ENCODE results near the gene NSUN3. TPM values are rescaled to one million over a fixed set of nuclear protein-coding genes. Genes with fewer than 3 reads are reported as not detected.
A peak's percentile ranks its signal among the peaks of the same experiment; 100 is the strongest.

NSUN3 gene
- total RNA-seq, 1 experiment from 2014 or later, result 10.1 TPM

- no peak for DNase-seq
- H3K4me1 Mint-ChIP-seq (ENCODE audit: low read depth, unreplicated experiment), result peaks cover 15% of the 10 kb centered on the region
- no peak overlapping the region for H3K27ac Mint-ChIP-seq (ENCODE audit: unreplicated experiment)
- no TSS peak for BruUV-seq (replicated peaks)
- intact Hi-C loops (cut with micrococcal nuclease; ENCODE audit: unreplicated experiment), result no loop called here
- H3K36me3 Mint-ChIP-seq (ENCODE audit: insufficient read depth, unreplicated experiment), result no peaks in the 10 kb centered on the region
- H3K27me3 Mint-ChIP-seq (ENCODE audit: unreplicated experiment), result no peaks in the 10 kb centered on the region
- CTCF ChIA-PET, result no interaction called here
- no peaks in the 10 kb centered on the region for H3K9me3 Mint-ChIP-seq (ENCODE audit: low read depth, unreplicated experiment)
- TF ChIP-seq CTCF (IDR thresholded peaks at IDR 0.05; ENCODE audit: unreplicated experiment), result no peak
- no peak overlapping the region for H3K4me3 Mint-ChIP-seq (ENCODE audit: low read depth, unreplicated experiment)
Observed at GRCh38 chr3:94156626-94157025, 93.8 kb downstream of the NSUN3 start.

DNA sequence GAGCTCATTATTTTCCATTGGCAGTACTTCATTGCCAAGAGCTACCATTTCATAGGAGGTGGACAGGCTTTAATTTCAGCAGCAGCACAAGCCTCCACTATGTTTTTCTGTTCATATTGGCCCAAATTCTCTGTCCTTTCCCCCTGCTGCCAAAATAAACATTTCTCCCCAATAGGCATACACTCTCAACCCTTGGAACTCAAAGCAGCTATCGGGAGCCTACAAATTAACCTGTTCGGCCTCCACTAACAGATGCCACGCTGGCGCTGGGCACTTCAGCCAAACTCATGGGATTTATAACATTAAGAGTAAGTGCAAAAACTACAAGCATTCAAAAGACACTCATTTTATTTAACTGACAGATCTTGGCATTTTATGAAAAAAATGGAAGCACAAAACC lies 95.7 kb downstream of the NSUN3 start:
- Mint-ChIP-seq H3K9me3 (ENCODE audit: low read depth, unreplicated experiment) (no peaks in the 10 kb centered on the region), H3K4me3 (ENCODE audit: low read depth, unreplicated experiment) (peak overlapping the region; percentile 55), H3K36me3 (ENCODE audit: insufficient read depth, unreplicated experiment) (no peaks in the 10 kb centered on the region), H3K27ac (ENCODE audit: unreplicated experiment) (peak overlapping the region; percentile 91), H3K4me1 (ENCODE audit: low read depth, unreplicated experiment) (peaks cover 15% of the 10 kb centered on the region), H3K27me3 (ENCODE audit: unreplicated experiment) (no peaks in the 10 kb centered on the region)
- no peak for DNase-seq
- no TSS peak for BruUV-seq (replicated peaks)
- CTCF ChIA-PET, result no interaction called here
- no peak for TF ChIP-seq CTCF (IDR thresholded peaks at IDR 0.05; ENCODE audit: unreplicated experiment)
- intact Hi-C loops (cut with micrococcal nuclease; ENCODE audit: unreplicated experiment), result no loop called here

GRCh38 chr3:94159062-94159828 lies 96.4 kb downstream of the NSUN3 start:
- H3K4me3 Mint-ChIP-seq (ENCODE audit: low read depth, unreplicated experiment), result peak overlapping the region; percentile 55
- no peak for TF ChIP-seq CTCF (IDR thresholded peaks at IDR 0.05; ENCODE audit: unreplicated experiment)
- no TSS peak for BruUV-seq (replicated peaks)
- intact Hi-C loops (cut with micrococcal nuclease; ENCODE audit: unreplicated experiment), result no loop called here
- H3K27me3 Mint-ChIP-seq (ENCODE audit: unreplicated experiment), result no peaks in the 10 kb centered on the region
- CTCF ChIA-PET, result no interaction called here
- peak; percentile 26 for DNase-seq
- no peaks in the 10 kb centered on the region for H3K9me3 Mint-ChIP-seq (ENCODE audit: low read depth, unreplicated experiment)
- peak overlapping the region; percentile 91 for H3K27ac Mint-ChIP-seq (ENCODE audit: unreplicated experiment)
- H3K36me3 Mint-ChIP-seq (ENCODE audit: insufficient read depth, unreplicated experiment), result no peaks in the 10 kb centered on the region
- H3K4me1 Mint-ChIP-seq (ENCODE audit: low read depth, unreplicated experiment), result peaks cover 15% of the 10 kb centered on the region

DNA sequence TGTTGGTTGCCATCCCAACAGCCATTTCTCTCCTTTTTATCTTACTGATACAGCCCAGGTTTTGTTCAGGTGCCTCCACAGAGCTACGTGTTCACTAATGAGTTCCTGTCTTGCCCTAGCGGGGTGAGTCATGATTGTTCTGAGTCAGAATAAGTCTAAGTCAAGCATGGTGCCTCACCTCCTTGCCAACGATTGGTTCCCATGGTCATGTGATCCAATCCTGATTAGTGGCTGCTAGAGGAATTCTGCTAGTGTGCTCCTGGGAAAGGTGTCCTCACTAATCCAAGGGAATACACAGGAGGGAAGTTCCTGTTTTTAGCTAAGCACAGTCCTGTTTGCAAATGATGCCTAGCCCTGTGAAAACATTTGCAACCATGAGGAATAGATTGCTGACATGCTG lies 99.8 kb downstream of the NSUN3 start:
- Mint-ChIP-seq H3K9me3 (ENCODE audit: low read depth, unreplicated experiment) (no peaks in the 10 kb centered on the region), H3K27me3 (ENCODE audit: unreplicated experiment) (peaks cover 12% of the 10 kb centered on the region), H3K36me3 (ENCODE audit: insufficient read depth, unreplicated experiment) (no peaks in the 10 kb centered on the region), H3K4me3 (ENCODE audit: low read depth, unreplicated experiment) (no peak overlapping the region), H3K4me1 (ENCODE audit: low read depth, unreplicated experiment) (peaks cover 15% of the 10 kb centered on the region), H3K27ac (ENCODE audit: unreplicated experiment) (no peak overlapping the region)
- CTCF ChIA-PET, result no interaction called here
- intact Hi-C loops (cut with micrococcal nuclease; ENCODE audit: unreplicated experiment), result no loop called here
- BruUV-seq (replicated peaks), result no TSS peak
- DNase-seq, result peak; percentile 37
- TF ChIP-seq CTCF (IDR thresholded peaks at IDR 0.05; ENCODE audit: unreplicated experiment), result no peak
